Endothelial cell of hepatic sinusoid (primary cell): ENCODE data around the gene KIF13A.
"Not testable (repeated sequence)": the region's sequence is repeated elsewhere in the genome, so short reads cannot be mapped to it uniquely, and the experiment has no call there.

Source experiments
- in situ Hi-C: cut with HindIII; loops from 2 replicates; pipeline ENCODE4 v1.10.0; 2017; ENCODE audit warnings: low sequenced_read_pairs

Gene KIF13A

DNA sequence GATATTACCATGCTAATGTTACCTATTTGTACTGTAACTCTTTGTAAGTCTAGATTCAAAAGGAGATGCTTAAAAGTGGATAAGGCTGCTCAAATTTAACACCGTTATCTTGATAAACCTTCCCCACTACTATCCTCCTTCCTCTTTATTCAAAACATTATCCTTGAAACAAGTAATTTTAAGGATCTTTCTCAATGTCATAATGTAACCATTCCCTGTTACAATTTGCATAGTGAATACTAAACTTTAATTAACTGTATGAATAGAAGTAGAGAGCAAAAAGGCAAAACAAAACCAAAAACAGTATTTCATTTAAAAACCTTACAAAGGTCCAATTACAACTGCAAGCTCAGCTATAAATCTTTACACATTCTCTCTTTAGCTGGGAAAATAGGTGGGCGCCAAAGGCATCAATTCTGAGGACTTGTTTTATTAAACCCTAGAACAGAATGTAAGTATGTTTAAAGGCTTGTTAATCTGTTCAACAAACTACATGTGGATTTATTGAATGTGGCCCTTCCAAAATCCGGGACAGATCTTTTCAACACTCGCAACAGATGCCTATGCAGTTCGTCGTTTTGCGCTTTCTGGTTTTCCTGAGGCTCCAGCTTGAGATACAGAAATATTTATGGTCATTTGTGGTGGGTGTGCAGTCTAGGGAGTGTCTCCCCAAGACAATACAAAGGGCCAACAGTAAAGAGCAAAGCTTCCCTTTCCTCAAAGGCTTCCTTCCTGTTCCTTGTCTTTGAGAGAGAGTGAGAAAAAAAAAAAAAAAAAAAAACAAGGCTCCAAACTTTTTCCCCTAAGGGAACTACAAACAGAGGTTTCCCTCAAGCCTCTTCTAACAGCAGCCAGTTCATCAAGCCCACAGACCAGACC lies 15.1 kb downstream of the KIF13A start:
- in situ Hi-C loops, result no loop called here

DNA sequence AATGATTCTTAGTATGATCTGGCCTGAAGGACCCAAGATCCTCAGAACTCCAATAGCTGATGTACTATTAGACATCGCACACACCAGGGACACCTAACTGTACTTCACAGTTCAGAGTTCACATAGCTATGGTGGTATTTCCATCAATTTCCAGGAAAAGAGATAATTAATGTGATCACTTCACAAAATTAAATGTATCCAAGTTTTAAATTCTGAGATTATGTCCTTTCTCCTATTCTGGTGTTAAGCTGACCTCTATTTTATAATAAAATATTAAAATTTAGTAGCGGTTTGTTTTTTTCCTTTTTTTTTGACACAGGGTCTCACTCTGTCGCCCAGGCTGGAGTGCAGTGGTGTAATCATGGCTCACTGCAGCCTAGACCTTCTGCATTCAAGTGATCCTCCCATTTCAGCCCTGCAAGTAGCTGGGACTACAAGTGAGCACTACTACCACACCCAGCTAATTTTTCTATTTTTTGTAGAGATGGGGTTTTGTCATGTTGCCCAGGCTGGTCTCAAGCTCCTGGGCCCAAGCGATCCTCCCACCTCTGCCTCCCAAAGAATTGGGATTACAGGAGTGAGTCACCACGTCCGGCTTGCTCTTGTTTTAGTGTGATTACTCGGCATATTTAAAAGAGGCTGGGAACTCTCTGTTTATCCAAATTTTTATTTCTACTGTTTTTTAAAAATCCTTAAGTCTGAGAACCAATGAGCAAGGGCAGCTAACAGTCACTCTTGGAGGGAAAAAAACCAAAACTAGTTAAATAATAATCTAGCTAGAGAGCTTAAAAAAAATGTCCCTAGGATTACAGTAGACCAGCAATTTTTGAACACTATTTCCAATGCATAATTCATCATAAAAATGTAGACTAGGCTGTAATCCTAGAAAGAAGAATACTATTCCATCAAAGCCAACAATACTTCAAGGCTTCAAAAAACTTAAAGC lies 16.0 kb downstream of the KIF13A start:
- in situ Hi-C loops, result no loop called here

DNA sequence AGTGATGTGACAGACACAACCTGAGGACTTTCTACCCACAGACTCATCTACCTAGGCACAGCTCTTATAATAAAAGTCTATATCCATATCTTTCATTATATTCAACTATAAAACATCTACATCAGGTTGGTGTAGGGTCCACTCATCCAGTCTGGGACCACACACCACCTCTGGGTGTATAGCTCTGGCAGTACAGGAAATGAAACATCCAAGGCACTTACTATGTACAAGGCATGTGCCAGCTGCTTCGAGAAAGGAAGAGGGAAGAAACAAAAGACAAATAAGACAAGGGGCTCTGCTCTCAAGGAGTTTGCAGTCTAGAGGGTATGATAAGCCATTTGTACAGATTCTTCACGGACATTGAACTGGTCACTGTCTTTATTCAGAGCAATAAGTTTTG lies 18.6 kb downstream of the KIF13A start:
- in situ Hi-C loops, result no loop called here

GRCh38 chr6:17967668-17968518 lies 19.5 kb downstream of the KIF13A start:
- in situ Hi-C loops, result no loop called here

DNA sequence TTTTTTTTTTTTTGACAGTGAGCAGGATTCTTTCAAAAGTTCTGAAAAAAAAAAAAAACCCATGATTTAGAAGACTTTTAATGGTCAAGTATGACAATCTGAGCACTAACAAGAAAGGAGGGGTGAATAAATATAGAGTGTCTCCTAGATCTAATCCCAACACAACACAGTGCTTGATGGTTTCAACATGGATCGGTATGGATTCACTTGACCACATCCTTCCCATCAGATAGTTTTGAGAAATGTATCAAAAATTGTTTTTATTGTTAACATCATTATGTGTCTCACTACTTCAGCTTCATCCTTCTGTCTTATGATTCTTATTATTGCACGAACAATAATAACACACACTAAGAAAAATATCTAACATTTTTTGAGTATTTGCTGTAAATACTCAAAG lies 21.0 kb downstream of the KIF13A start:
- in situ Hi-C loops, result no loop called here

GRCh38 chr6:17965397-17965796 lies 22.0 kb downstream of the KIF13A start:
- in situ Hi-C loops, result no loop called here

DNA sequence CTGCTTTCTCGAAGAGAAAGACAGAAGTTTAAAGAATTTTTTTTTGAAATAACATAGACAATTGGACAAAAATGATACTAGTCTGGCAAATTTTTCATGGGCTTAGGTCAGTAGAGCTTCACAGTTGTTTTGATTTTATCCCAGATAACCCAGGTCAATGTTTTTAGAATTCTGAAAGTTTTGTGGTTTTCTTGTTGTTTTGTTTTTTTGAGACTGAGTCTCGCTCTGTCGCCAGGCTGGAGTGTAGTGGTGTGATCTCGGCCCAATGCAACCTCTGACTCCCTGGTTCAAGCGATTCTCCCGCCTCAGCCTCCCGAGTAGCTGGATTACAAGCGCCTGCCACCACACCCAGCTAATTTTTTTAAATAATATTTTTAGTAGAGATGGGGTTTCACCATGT lies 22.8 kb downstream of the KIF13A start:
- in situ Hi-C loops, result no loop called here

DNA sequence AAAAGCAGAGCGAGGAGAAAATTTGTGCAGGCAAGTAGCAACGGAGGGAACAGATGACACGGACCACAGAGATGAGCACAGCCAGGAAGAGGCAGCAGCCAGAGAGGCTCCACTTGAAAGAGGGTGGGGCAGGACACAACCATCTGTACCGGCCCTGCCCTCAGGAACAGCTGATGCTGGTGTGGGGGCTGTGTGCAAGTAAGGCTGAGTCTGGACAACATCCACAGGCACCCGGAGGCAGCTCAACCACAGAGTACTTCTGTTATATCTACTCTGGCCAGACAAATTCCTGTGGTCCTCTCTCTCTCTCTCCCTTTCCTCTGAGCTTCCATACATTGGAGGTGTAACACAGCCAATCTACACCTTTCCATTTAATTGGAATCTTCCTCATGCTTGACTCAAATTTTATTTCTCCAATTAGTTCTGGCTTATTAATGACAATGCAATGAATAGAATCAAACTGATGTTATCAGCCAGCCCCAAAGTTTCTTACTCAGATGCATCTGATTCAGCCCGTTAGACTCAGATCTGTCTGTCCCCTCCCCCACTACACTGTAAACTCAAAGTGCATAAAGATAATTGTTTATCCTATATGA lies 24.9 kb downstream of the KIF13A start:
- in situ Hi-C loops, result no loop called here

DNA sequence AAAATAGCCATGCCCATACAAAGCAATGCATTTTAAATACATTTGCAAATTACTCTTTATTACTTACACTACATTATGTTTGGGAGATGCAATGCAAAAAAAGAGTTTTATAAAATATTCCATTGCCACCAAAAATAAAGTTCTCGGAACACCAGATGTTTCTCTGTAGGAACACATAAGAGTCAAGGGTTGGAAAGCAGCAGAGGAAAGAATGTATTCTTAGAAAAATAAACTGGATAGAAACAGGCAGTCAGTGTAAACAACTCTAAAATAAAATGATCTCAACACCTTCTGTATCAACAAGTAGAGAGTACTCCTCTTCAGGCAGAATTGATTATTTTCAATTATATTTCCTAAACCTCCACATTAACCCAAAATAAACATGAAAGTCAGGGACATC lies 28.1 kb downstream of the KIF13A start:
- in situ Hi-C loops, result no loop called here

DNA sequence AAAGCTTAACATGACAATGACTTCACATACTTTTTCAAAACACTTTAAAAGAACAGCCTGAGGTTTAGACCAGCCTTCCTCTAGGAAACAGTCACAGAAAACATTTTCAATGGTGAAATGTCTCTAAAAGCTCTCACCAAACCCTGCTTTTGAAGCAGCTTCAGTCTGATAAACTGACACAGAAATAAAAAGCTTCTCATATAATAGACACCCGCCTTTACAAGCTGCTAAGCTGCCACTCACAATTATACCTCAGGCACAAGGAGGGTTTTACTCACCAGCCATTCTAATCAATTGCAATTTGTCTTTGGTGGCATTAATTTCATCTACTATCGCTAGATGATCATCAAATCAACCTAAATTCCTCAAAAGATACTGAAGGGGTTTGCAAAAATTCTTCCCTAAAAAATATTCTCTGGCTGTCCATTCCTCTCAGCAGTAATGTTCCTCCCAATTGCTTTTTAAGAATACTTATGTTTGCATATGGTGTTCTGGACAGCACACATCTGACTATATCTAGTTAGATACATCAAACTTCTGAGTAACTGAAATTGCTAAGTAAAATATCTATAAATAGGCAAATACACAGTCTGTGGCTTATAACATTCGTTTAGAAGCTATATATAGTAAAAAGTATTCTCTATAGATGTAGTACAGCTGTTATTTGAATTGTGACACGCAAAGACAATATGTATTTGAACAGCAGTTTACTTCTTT lies 29.4 kb downstream of the KIF13A start:
- in situ Hi-C loops, result no loop called here

DNA sequence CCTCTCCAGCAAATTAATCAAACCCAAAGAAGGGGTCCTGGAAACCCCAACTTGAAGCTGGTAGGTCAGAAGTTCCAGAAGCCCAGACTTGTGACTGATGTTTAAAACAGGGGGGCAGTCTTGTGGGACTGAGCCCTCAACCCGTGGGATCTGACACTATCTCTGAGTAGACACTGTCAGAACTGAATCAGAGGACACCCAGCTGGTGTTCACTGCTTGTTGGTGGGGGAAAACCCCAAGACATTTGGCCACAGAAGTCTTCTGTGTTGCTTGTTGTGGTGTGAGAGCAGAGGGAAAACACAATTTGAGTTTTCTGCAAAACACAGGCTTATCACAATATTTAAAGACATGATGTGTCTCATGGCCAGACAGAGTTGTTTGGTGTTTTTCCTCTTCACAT lies 29.9 kb downstream of the KIF13A start:
- in situ Hi-C loops, result no loop called here

DNA sequence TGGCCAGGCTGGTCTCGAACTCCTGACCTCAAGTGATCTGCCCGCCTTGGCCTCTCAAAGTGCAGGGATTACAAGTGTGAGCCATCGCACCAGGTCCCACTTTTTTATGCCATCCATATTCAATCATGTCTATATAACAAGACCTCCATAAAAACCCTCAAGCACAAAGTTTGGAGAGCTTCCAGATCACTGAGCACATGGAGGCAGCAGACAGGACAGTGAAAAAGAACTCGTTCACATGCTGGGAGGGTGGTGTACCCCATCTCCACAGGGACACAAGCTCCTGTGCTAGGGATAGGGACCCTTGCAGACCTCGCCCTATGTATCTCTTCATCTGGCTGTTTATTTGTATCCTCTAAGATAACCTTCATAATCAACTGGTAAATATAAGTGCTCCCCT lies 30.3 kb downstream of the KIF13A start:
- in situ Hi-C loops, result no loop called here

DNA sequence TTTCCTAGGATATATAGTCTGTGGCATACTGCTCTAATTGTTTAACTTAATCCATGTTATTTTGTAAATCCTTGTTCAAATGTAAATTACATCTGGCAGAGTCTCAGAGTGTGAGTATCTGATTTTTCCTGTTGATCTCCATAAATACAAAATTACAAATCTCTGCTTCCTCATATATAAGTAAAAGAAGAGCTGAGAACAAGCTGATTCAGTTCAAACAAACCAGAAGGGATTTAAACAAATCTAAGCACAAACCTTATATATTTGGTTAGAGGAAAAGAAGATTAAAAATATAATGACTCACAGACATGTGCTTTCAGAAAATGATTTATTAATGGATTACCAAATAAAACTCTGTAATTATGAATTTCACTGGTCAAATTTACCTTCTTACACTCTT lies 37.3 kb downstream of the KIF13A start:
- in situ Hi-C loops, result no loop called here

DNA sequence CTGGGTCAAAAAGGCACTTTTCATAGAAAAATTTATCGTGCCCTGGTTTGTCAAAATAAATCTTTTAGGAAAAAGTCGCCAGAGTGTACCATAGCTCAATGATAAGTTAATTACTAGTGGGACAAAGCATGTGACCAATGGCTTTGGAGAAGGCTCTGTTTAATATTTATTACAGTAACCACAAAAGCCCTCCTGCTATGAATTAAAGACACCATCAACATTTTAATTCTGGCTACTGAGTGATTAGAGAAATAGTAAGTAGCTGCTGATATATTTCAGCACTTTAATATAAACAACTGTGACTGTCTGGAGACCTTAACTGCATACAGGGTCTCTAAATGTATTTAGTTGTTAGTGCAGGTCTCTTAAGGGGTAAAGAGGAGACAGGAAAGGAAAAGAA lies 38.3 kb downstream of the KIF13A start:
- in situ Hi-C loops, result no loop called here

- in situ Hi-C loops, result no loop called here
Measured at GRCh38 chr6:17948725-17949124, 38.7 kb downstream of the KIF13A start.

DNA sequence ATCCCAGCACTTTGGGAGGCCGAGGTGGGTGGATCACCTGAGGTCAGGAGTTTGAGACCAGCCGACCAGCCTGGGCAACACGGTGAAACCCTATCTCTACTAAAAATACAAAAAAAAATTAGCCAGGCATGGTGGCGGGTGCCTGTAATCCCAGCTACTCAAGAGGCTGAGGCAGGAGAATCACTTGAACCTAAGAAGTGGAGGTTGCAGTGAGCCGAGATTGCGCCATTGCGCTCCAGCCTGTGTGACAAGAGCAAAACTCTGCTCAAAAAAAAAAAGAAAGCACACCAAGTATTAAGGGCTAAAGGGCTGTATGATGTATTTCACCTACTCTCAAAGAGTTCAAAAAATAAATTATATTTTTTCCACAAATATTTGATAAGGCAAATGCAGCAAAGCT lies 39.9 kb downstream of the KIF13A start:
- in situ Hi-C loops, result not testable (repeated sequence)

DNA sequence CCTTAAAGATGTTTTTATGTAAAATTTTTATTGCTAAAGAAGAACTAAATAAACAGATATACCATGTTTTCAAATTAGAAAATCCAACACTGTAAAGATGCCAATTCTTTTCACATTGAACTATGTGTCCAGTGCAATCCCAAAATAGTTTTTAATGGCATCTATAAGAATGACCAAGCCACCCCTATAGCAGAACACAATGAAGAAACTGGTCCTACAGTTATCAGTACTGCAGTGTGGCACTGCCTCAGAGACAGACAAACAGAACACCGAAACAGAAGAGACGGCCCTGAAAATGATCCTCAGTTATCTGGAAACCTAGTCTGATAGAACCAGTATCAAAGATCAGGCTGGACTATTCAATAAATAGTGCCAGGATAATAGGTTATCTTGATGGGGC lies 41.9 kb downstream of the KIF13A start:
- in situ Hi-C loops, result no loop called here

DNA sequence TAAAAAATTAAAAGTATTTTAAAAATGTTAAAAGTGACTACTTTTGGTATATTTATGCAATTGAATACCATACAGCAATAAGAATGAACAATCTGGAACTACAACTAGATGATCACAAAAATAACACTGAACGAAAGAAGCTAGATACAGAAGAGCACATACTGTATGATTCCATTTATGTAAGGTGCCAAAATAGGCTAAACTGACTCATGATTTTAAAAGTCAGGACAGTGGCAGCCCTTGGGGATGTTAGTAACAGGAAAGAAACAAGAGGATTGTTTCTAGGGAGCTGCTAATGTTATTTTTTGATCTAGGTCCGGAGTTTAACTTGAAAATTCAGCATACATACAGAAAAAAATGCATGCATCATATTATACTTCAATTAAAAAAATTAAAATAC lies 42.3 kb downstream of the KIF13A start:
- in situ Hi-C loops, result no loop called here

DNA sequence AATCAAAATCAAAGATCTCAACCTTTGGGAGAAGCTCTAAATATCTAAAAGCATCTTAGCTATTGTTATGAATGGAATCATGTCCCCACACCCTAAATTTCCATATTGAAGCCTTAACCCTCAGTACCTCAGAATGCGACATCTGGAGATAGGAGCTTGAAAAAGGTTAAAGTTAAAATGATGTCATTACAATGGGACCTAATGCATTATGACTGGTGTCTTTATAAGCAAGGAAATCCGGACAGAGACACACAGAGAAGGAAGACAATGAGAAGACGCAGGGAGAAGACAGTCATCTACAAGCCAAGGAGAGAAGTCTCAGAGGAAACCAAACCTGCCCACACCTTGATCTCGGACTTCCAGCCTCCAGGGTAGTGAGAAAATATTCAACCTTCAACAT lies 46.1 kb downstream of the KIF13A start:
- in situ Hi-C loops, result no loop called here
